Hair follicle dermal papilla cell (primary cell): ENCODE results near the gene RANBP1. TPM values are rescaled to one million over a fixed set of nuclear protein-coding genes. Genes with fewer than 3 reads are reported as not detected.

Experiments used
- small RNA-seq: library from RNA; depleted of rRNA; stranded (forward); fragments of <200 nt; gene quantifications from one replicate; pipeline ENCODE3, GENCODE V24; 2012
- total RNA-seq: library from RNA; depleted of rRNA; stranded (reverse); fragments of >200 nt; gene quantifications from 2 replicates; pipeline ENCODE4 v1.2.3, GENCODE V29; 2012

RANBP1 gene
- total RNA-seq: 51.8 and 55.4 TPM in 2 replicates

DNA sequence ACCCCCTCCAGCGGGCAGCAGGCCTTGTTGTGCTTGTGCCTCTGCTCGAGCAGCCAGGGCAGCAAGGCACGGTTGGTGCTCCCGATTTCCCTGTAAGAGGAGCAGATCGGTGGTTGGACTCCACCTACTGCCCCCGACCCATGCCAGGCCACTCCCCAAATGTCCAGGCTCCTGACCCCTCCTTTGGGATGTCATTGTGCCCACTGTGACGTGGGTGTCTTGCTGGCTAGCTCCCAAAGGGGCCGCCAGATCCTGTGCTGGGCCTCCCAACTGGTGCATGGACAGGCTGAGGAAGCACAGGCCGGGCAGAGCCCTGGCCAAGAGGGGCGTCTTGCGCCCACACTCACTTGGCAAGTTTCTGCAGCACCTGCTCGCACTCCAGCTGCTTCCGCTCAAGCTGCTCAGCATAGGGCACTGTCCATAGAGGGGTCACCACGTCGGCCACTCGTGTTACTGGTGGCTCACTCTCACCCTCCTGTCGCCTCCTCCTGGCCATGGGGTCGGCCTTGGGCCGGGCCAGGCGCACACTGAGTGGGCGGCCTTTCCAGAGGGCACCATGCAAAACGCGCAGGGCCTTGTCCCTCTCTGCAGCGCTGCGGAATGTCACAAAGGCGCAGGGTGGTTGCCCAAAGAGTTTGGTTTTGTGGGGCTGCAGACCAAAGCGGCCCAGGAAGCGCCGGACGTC lies at the start of gene RANBP1:
Gene RANBP1, plus strand, starts transcription at position 414 of the 685 bp plus-strand sequence. Its CDS starts 81 bp downstream, at position 495.

DNA sequence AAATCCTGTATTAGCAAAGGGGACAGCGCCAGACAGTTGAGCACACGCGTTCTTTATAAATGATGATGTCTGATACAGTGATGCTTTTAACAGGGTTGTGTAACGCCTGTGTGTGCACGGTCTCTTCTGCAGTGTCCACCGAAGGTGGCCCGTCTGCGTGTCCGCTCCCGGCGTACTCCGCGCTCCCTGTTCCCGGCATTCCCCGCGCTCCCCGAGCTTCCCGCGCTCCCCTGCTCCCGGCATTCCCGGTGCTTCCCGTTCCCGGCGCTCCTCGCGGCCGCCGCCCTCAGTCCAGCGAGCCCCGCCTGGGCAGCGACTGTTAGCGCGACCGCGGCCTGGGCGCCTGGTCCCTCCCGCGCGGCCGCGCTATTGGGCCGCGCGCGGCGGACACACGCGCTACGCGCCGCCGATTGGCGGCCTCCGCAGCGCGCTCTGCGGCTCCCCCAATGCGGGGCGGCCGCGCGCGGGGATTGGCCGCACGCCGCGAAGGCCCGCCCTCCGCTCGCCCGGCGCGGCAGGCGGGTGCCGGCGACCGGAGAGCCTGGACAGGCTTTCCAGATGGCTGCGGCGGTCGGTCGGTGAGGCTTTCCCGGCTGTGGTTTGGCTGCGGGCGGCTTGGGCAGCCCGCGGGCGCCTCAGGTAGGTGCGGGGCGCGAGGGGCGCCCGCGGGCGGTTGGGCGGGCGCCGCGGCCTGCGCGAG lies 36.0 kb upstream of the RANBP1 start, which contains the start of gene DGCR8:
Gene DGCR8, plus strand, starts transcription at position 497 of the 700 bp plus-strand sequence. CDS start 5,723 bp downstream, outside the sequence.

DNA sequence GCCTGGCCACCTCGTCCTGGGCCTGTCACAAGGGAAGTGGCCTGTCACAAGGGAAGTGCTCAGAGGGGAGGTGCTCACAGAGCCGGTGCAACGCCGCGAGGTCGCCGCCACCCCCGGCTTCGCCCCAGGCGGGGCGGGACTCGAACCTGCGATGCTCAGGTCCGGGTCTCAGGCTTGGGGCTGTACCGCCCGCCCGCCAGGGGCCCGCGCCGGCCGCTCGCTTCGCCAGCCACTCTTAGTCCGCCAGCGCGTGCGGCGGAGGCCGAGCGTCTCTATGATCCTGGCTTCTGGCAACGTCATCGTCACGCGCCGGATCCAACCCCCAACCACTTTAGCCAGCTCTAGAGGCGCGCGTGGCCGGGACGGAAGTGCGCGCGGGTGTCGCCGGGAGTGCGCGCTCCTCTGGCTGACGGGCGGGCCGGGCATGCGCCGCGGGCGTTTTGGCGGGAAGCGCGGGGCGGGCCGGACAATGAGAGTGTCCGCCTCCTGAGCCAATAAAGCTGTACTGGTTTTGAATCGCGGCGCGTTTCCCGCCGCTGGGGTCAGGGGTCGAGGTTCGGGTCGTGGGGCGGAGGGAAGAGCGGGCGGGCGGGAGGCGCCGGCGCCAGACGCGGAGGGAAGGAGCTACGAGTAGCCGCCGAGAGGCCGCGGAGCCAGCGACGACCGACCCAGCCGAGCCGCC lies 1.2 kb downstream of the RANBP1 start, which contains the start of gene TRMT2A:
Gene TRMT2A, minus strand, starts transcription at position 276 of the 682 bp plus-strand sequence. CDS start 320 bp downstream, outside the sequence.

DNA sequence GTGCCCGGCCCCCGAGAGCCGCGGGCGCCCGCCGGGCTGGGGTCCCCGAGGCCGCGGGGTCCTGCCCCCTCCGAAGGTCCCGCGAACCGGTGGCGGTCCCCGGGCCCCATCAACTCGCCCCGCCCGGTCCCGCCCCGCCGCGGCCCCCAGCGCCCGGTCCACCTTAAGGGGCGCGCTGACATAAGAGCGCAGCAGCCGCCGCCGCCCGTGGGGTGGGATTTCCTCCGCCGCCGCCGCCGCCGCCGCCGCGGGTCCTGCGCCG lies 15.6 kb downstream of the RANBP1 start, which contains the start of gene ZDHHC8:
Gene ZDHHC8, plus strand, starts transcription at position 208 of the 262 bp plus-strand sequence. CDS start 144 bp downstream, outside the sequence.

DNA sequence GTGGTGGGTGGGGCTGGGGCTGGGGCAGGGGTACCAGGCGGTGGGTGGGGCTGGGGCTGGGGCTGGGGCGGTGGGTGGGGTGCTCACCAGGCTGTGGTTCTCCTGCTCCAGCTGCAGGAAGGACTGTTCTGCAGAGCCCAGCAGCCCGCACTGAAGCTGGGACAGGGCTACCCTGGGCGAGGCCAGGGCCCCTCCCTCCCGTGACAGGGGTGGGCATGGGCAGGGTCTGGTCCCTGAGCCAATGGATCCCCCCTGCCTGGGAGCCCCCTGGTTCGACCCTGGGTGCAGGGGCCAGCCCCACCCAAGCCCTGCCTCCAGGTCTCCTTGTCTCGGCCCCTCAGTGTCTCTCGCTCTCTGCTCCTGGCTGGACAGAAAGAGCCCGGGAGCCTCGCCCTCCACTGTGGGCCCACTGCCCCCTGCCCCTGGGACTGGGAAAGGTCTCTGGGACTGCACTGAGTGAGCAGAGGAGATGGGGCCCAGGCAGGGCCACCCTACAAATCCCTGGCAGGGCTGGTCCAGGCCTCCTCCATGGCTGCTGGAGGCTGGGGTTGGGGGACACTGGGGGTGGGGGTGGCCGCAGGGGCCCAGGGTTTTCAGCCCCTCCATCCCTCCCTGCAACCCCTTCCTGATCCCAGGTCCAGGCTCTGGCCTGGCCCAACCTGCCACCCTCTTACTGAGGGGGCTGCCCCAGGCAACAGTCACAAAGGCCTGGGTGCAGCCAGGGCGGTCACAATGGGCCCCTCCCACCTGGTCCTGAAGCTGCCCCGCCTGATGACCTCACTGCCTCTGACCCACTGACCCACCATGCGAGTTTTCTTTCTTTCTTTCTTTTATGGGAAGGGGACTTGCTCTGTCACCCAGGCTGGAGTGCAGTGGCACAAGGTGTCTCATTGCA lies 34.7 kb downstream of the RANBP1 start, which contains the start of gene CCDC188:
Gene CCDC188, minus strand, starts transcription at position 675 of the 895 bp plus-strand sequence. Its CDS starts 69 bp downstream, at position 606.

Small RNA genes lying within 50 kb of the gene (small RNA-seq; reads per million reads assigned to genes)
- not detected for gene MIR6816
- not detected for gene RF00017
- not detected for gene RF00599

Other genes starting within 250 kb of the RANBP1 start
- gene COMT, start 174.3 kb upstream of the RANBP1 start, total RNA-seq: 203 and 254 TPM in 2 replicates
- gene TXNRD2, start 174.3 kb upstream of the RANBP1 start, total RNA-seq: 19.6 and 27.0 TPM in 2 replicates
- gene ARVCF, start 99.3 kb upstream of the RANBP1 start, total RNA-seq: 4.5 and 6.1 TPM in 2 replicates
- gene TANGO2, start 95.0 kb upstream of the RANBP1 start, total RNA-seq: 59.6 and 69.5 TPM in 2 replicates
- gene DGCR8, start 35.9 kb upstream of the RANBP1 start, total RNA-seq: 25.9 and 39.1 TPM in 2 replicates
- 48.8 and 53.1 TPM in 2 replicates for gene TRMT2A, start 1.1 kb downstream of the RANBP1 start, total RNA-seq
- 18.5 and 21.1 TPM in 2 replicates for gene ZDHHC8, start 15.7 kb downstream of the RANBP1 start, total RNA-seq
- 1.5 and 1.6 TPM in 2 replicates for gene CCDC188, start 35.0 kb downstream of the RANBP1 start, total RNA-seq
- gene RTN4R, start 152.2 kb downstream of the RANBP1 start, total RNA-seq: 0.16 TPM in 1 of 2 replicates, not detected in the other
- 45.4 and 58.2 TPM in 2 replicates for gene DGCR6L, start 204.0 kb downstream of the RANBP1 start, total RNA-seq